HepG2 (cell line): Measurements from ENCODE around the gene DLG2. TPM values are rescaled to one million over a fixed set of nuclear protein-coding genes. Genes with fewer than 3 reads are reported as not detected.

Experiments
- ATAC-seq: fragments of 200-7000 bp; cut with Tn5 transposase; 3 replicates; pipeline ENCODE4 v1.9.1; 2020; ENCODE audit warnings: mild to moderate bottlenecking, moderate library complexity
- BruUV-seq: library from RNA; stranded (reverse); fragments of 400-500 nt; replicated peaks from 2 replicates; lab custom pipeline; 2021; lab: Mats Ljungman, UMichigan
- CTCF ChIA-PET: fragments of 300-600 bp; formaldehyde crosslinking; extraction: SDS; loops from one replicate; lab custom pipeline; 2021; ENCODE audit warnings: low total read pairs, inconsistent platforms, low intra/inter-chr PET ratio; lab: Yijun Ruan, JAX
- POLR2A ChIA-PET: fragments of 350-600 bp; sonication (Branson Sonifier 250); formaldehyde crosslinking; loops from one replicate; lab custom pipeline; 2020; ENCODE audit warnings: antibody characterized with exemption, inconsistent platforms; lab: Yijun Ruan, JAX
- DNase-seq: peaks from one replicate; pipeline ENCODE4 v3.0.0-alpha.2; 2015; ENCODE audit warnings: low spot score
- FAIRE-seq: peaks from 3 replicates; lab custom pipeline; 2011; peaks lifted over from hg19 to GRCh38; lab: Jason Lieb, UNC
- H2AFZ ChIP-seq: one replicate; pipeline ENCODE4 v1.6.1; 2011; ENCODE audit warnings: low read length, inconsistent platforms
- H3K27ac ChIP-seq: fragments of 300-600 bp; 3 replicates; pipeline ENCODE4 v1.8.0; 2011; ENCODE audit warnings: mixed run types, mild to moderate bottlenecking, mixed read lengths, low read length, inconsistent platforms; ENCODE audit not compliant: insufficient read depth; ENCODE audit errors: extremely low read length
- H3K27me3 ChIP-seq, 2 experiments: fragments of 200-600 bp in 1 of 2; 2 replicates in 1 of 2; 3 replicates in 1 of 2; pipeline versions ENCODE4 v1.6.0 to v1.8.0; 2011; ENCODE audit warnings: low read length in 2 of 2, mild to moderate bottlenecking in 2 of 2, moderate library complexity in 2 of 2, inconsistent platforms in 1 of 2; ENCODE audit not compliant: insufficient read depth in 2 of 2, control insufficient read depth in 1 of 2
- H3K36me3 ChIP-seq, 2 experiments: fragments of 200-600 bp in 1 of 2; replicated peaks in 1 of 2; 2 replicates in 1 of 2; 3 replicates in 1 of 2; pipeline versions ENCODE4 v1.5.1 to v1.8.0; 2011; ENCODE audit warnings: low read length in 2 of 2, inconsistent platforms in 1 of 2; ENCODE audit not compliant: insufficient read depth in 2 of 2, control insufficient read depth in 1 of 2
- H3K4me1 ChIP-seq: 2 replicates; pipeline ENCODE4 v1.5.1; 2012; ENCODE audit warnings: low read length, inconsistent platforms; ENCODE audit not compliant: insufficient read depth
- H3K4me2 ChIP-seq: 2 replicates; pipeline ENCODE4 v1.6.0; 2011; ENCODE audit warnings: low read depth, low read length, inconsistent platforms
- H3K4me3 ChIP-seq, 3 experiments: fragments of 200-600 bp in 1 of 3; sonication (generic), shearing (Covaris generic) in 1 of 3; replicated peaks in 1 of 3; 2 replicates each; pipeline ENCODE4 v1.5.1; 2011 to 2016; ENCODE audit warnings: low read length in 3 of 3, inconsistent platforms in 2 of 3, low read depth in 2 of 3, mild to moderate bottlenecking in 2 of 3, control low read depth in 1 of 3, mixed read lengths in 1 of 3; ENCODE audit not compliant: insufficient read depth in 1 of 3
- H3K79me2 ChIP-seq: one replicate; pipeline ENCODE4 v1.6.1; 2011; ENCODE audit warnings: low read length, inconsistent platforms; ENCODE audit not compliant: insufficient read depth
- H3K9ac ChIP-seq: 2 replicates; pipeline ENCODE4 v1.6.0; 2011; ENCODE audit warnings: mild to moderate bottlenecking, low read depth, low read length, inconsistent platforms; ENCODE audit not compliant: insufficient read depth
- H3K9me3 ChIP-seq: 2 replicates; pipeline ENCODE4 v1.5.1; 2012; ENCODE audit warnings: mild to moderate bottlenecking, low read length
- H4K20me1 ChIP-seq: 2 replicates; pipeline ENCODE4 v1.6.0; 2011; ENCODE audit warnings: inconsistent platforms, mild to moderate bottlenecking, low read length, moderate library complexity; ENCODE audit not compliant: insufficient read depth
- ATF7 ChIP-seq, 2 experiments: fragments of 450-650 bp in 1 of 2; sonication (generic) in 1 of 2; formaldehyde crosslinking in 1 of 2; IDR thresholded peaks; 2 replicates each; pipeline versions ENCODE4 v1.4.0 to v1.6.1; 2016 to 2020; ENCODE audit warnings: antibody characterized with exemption in 1 of 2, mild to moderate bottlenecking in 1 of 2, missing genetic modification reagents in 1 of 2
- BCLAF1 ChIP-seq: fragments of 450-650 bp; IDR thresholded peaks from 2 replicates; pipeline ENCODE4 v1.6.1; 2017; ENCODE audit warnings: mild to moderate bottlenecking
- BRD4 ChIP-seq: sonication (generic); formaldehyde crosslinking; IDR thresholded peaks from 2 replicates; pipeline ENCODE4 v1.4.0; 2020; ENCODE audit warnings: missing genetic modification reagents
- MAFF ChIP-seq: IDR thresholded peaks from 2 replicates; pipeline ENCODE4 v1.6.1; 2011; ENCODE audit warnings: low read depth, low read length, improper control_type of control experiment
- NR0B2 ChIP-seq: sonication (generic); formaldehyde crosslinking; IDR thresholded peaks from 2 replicates; pipeline ENCODE4 v1.4.0; 2020; ENCODE audit warnings: mild to moderate bottlenecking, missing genetic modification reagents
- ZNF205 ChIP-seq: IDR thresholded peaks from 2 replicates; pipeline ENCODE4 v1.6.1; 2018; ENCODE audit warnings: missing biosample characterization, missing genetic modification reagents
- ZNF30 ChIP-seq: sonication (generic); formaldehyde crosslinking; IDR thresholded peaks from 2 replicates; pipeline ENCODE4 v1.5.0; 2020; ENCODE audit warnings: mild to moderate bottlenecking, missing genetic modification reagents
- ZNF749 ChIP-seq: sonication (generic); formaldehyde crosslinking; IDR thresholded peaks from 2 replicates; pipeline ENCODE4 v1.8.0; 2022; ENCODE audit warnings: mild to moderate bottlenecking, missing genetic modification reagents, moderate library complexity, borderline replicate concordance
- ZNF776 ChIP-seq: sonication (generic); formaldehyde crosslinking; IDR thresholded peaks from 2 replicates; pipeline ENCODE4 v1.4.0; 2020; ENCODE audit warnings: mild to moderate bottlenecking, missing genetic modification reagents
- ZNF816 ChIP-seq: sonication (generic); formaldehyde crosslinking; IDR thresholded peaks from 2 replicates; pipeline ENCODE4 v1.8.0; 2022; ENCODE audit warnings: missing genetic modification reagents, mild to moderate bottlenecking, borderline replicate concordance
- WGBS: methylation state at CpG from one replicate; pipeline ENCODE4 v1.1.6; 2017; ENCODE audit warnings: low lambda C conversion rate; 5-methylcytosine and 5-hydroxymethylcytosine counted together
- in situ Hi-C: cut with HindIII; loops from 2 replicates; pipeline ENCODE4 v1.10.0; 2017; ENCODE audit warnings: low pct_unique_long_range_greater_than_20kb; ENCODE audit not compliant: extremely low pct_ligation_motif_present
- intact Hi-C: fragments of 100-400 bp; cut with micrococcal nuclease; formaldehyde crosslinking; loops from one replicate; pipeline ENCODE4 v1.10.0; 2022; ENCODE audit not compliant: unreplicated experiment
- polyA plus RNA-seq, 8 experiments: library from polyadenylated mRNA; depleted of rRNA in 3 of 8; stranded (reverse) in 7 of 8; unstranded in 1 of 8; fragments of >200 nt; fragmentation: Illumina TruSeq in 4 of 8; extraction: Trizol in 4 of 8; gene quantifications; 2 replicates each; pipeline versions ENCODE4 v1.2.1 to v1.2.3, GENCODE V29; 2011 to 2016; ENCODE audit warnings: low read depth in 4 of 8, missing spikeins in 1 of 8, mixed read lengths in 1 of 8; ENCODE audit not compliant: insufficient read depth in 1 of 8
- total RNA-seq, 5 experiments: library from RNA; depleted of rRNA; stranded (reverse); fragments of >200 nt; fragmentation: Illumina TruSeq; extraction: Trizol; gene quantifications; 2 replicates each; pipeline ENCODE4 v1.2.3, GENCODE V29; 2016; ENCODE audit warnings: low read depth in 1 of 5
- TF ChIP-seq, protein P1 (sequence below): sonication (generic); formaldehyde crosslinking; IDR thresholded peaks from 2 replicates; pipeline ENCODE4 v1.4.0; 2020; ENCODE audit warnings: missing genetic modification reagents
- TF ChIP-seq, protein P2 (sequence below): sonication (generic); formaldehyde crosslinking; IDR thresholded peaks from 2 replicates; pipeline ENCODE4 v1.4.0; 2020; ENCODE audit warnings: missing genetic modification reagents, borderline replicate concordance

The DLG2 gene
- total and polyA plus RNA-seq, 2 of the 13 experiments (the other 11 are each of a cell fraction or from before 2014, with no cell fraction given) = 0.46 to 1.0 TPM

DNA sequence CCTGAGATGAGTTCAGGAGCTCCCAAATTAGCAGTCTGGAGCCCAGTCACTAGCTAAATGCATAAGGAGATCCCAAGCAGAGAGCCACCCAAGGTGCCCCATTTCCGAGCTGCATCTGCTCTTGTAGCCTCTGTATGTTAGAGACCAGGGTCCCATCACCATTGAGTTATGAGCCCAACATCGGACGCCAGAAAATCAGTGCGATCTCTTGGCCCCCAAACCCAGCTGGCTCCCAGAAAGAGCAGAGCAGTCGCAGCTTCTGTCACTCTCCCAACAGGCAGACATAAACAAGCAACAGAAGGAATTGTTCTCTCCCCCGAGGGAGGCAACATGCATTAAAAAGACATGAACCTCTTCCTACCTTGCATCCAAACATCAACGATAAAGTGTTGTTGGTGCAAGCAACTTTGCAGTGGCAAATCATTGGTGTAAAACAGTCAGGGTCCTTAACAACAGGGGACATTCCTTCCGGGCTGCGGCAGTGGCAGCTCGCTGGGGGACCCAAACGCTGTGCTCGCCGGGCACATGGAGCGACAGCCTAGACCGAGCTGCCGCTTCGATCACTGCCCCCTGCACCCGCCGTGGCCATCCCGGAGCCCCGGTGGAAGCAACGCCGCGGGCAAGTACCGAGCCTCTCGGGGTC, 907.1 kb downstream of the DLG2 start (continued):
- TF ChIP-seq MAFF (no peak), BRD4 (no peak), ZNF749 (CRISPR knock-in tag) (no peak), ZNF205 (no peak)
- TF ChIP-seq, protein P1, sequence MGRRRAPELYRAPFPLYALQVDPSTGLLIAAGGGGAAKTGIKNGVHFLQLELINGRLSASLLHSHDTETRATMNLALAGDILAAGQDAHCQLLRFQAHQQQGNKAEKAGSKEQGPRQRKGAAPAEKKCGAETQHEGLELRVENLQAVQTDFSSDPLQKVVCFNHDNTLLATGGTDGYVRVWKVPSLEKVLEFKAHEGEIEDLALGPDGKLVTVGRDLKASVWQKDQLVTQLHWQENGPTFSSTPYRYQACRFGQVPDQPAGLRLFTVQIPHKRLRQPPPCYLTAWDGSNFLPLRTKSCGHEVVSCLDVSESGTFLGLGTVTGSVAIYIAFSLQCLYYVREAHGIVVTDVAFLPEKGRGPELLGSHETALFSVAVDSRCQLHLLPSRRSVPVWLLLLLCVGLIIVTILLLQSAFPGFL (CRISPR knock-in tag) = no peak
- TF ChIP-seq, all 625 proteins: peak for 0

GRCh38 chr11:84714316-84714780, 912.8 kb downstream of the DLG2 start:
- ChIA-PET POLR2A (no interaction called here), CTCF (interaction anchor here (1.6 kb wide), 1 partner anchor 157 kb away, joined by 18 read pairs; no protein-coding TSS in a partner anchor)
- Histone ChIP-seq H3K9me3 (no peaks in the 10 kb centered on the region), H3K9ac (no peak overlapping the region), H3K4me1 (no peaks in the 10 kb centered on the region), H3K36me3 (no peaks in the 10 kb centered on the region), H3K4me2 (no peak overlapping the region), H2AFZ (no peak overlapping the region), H3K79me2 (no peaks in the 10 kb centered on the region), H3K4me3 (no peak overlapping the region), H3K27ac (no peak overlapping the region), H4K20me1 (no peaks in the 10 kb centered on the region), H3K27me3 (no peaks in the 10 kb centered on the region; a peak in 1 of 5 replicates)
- intact Hi-C loops = loop anchor here (1.0 to 10.0 kb wide), 2 partner anchors 156 to 330 kb away; no protein-coding TSS in a partner anchor
- peak; percentile 58 for DNase-seq
- ATAC-seq = peak; percentile 92
- peak; percentile 4 for FAIRE-seq
- 3% methylated on average over 1 of the region's 1 CpG for WGBS
- in situ Hi-C loops = no loop called here
- no TSS peak for BruUV-seq
- TF ChIP-seq ZNF816 (CRISPR knock-in tag) (no peak), BCLAF1 (no peak), NR0B2 (CRISPR knock-in tag) (no peak), ZNF30 (CRISPR knock-in tag) (no peak), ATF7 (IDR thresholded peaks at IDR 0.05) (no peak), ATF7 (CRISPR knock-in tag; IDR thresholded peaks at IDR 0.05) (no peak), ZNF776 (no peak)
- TF ChIP-seq, protein P2, sequence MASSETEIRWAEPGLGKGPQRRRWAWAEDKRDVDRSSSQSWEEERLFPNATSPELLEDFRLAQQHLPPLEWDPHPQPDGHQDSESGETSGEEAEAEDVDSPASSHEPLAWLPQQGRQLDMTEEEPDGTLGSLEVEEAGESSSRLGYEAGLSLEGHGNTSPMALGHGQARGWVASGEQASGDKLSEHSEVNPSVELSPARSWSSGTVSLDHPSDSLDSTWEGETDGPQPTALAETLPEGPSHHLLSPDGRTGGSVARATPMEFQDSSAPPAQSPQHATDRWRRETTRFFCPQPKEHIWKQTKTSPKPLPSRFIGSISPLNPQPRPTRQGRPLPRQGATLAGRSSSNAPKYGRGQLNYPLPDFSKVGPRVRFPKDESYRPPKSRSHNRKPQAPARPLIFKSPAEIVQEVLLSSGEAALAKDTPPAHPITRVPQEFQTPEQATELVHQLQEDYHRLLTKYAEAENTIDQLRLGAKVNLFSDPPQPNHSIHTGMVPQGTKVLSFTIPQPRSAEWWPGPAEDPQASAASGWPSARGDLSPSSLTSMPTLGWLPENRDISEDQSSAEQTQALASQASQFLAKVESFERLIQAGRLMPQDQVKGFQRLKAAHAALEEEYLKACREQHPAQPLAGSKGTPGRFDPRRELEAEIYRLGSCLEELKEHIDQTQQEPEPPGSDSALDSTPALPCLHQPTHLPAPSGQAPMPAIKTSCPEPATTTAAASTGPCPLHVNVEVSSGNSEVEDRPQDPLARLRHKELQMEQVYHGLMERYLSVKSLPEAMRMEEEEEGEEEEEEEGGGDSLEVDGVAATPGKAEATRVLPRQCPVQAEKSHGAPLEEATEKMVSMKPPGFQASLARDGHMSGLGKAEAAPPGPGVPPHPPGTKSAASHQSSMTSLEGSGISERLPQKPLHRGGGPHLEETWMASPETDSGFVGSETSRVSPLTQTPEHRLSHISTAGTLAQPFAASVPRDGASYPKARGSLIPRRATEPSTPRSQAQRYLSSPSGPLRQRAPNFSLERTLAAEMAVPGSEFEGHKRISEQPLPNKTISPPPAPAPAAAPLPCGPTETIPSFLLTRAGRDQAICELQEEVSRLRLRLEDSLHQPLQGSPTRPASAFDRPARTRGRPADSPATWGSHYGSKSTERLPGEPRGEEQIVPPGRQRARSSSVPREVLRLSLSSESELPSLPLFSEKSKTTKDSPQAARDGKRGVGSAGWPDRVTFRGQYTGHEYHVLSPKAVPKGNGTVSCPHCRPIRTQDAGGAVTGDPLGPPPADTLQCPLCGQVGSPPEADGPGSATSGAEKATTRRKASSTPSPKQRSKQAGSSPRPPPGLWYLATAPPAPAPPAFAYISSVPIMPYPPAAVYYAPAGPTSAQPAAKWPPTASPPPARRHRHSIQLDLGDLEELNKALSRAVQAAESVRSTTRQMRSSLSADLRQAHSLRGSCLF = 0 out of 2 replicates have a peak, but pooled peaks have one; percentile 24
